ENCODE results near the gene TNFRSF18. TPM values are rescaled to one million over a fixed set of nuclear protein-coding genes. Genes with fewer than 3 reads are reported as not detected.
"Not testable (repeated sequence)": the region's sequence is repeated elsewhere in the genome, so short reads cannot be mapped to it uniquely, and the experiment has no call there.

The TNFRSF18 gene, protein sequence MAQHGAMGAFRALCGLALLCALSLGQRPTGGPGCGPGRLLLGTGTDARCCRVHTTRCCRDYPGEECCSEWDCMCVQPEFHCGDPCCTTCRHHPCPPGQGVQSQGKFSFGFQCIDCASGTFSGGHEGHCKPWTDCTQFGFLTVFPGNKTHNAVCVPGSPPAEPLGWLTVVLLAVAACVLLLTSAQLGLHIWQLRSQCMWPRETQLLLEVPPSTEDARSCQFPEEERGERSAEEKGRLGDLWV
- polyA plus RNA-seq (2012; ENCODE audit: insufficient read depth, insufficient read length), result not detected

DNA sequence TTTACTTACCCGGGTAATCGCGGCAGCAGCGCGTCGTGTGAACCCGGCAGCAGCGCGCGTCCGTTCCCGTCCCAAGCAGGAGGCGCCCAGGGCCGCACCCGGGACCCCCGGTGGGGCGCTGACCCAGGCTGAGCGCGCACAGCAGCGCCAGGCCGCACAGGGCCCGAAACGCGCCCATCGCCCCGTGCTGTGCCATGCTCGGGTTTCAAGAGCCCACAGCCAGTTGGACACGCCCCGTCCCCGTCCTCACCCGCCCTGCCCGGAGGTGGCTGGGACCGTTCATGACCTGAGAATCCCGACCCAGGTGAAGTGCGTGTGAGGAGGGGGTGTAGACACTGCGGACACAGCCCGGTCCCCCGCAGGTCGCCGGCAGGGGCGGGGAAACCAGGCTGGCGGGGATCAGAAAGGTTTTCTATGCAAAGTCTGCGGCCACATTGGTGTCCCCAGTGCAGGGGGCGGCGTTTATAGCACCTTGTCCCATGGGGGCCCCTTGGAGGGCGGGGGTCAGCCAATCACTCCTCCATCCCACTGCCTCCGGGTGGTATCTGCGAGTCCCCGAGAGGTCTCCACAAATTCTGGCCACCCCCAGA is at the start of gene TNFRSF18:
TNFRSF18 (minus strand) TSS at position 217 of the 590 bp plus-strand sequence; CDS start at position 196, 21 bp downstream.
- no peak for DNase-seq (ENCODE audit: low read depth, low spot score)
- no peak within 1 kb of the TSS for H3K4me3 ChIP-seq (ENCODE audit: low read length)

- no peak overlapping the region for H3K4me3 ChIP-seq (ENCODE audit: low read length)
- no peak for DNase-seq (ENCODE audit: low read depth, low spot score)
Observed at GRCh38 chr1:1255611-1256010, 49.2 kb upstream of the TNFRSF18 start.

- no peak overlapping the region for H3K4me3 ChIP-seq (ENCODE audit: low read length)
- DNase-seq (ENCODE audit: low read depth, low spot score), result no peak
Observed at GRCh38 chr1:1255078-1255477, 48.7 kb upstream of the TNFRSF18 start.

DNA sequence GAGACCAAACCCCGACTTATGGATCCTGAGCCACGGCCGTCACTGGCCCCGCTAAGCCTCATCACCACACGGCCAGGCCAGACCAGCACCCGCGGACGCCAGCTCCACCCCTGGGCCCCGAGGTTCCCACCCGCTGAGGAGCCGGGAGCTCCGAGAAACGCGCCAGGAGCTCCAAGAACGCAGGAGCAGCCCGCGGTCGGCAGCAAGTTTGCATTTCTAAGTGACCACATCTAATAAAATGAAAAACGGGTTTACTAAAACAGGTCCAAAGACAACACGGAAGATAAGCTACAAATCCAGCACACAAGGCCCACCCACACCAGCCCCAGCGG is 48.2 kb upstream of the TNFRSF18 start:
- no peak overlapping the region for H3K4me3 ChIP-seq (ENCODE audit: low read length)
- DNase-seq (ENCODE audit: low read depth, low spot score), result no peak

DNA sequence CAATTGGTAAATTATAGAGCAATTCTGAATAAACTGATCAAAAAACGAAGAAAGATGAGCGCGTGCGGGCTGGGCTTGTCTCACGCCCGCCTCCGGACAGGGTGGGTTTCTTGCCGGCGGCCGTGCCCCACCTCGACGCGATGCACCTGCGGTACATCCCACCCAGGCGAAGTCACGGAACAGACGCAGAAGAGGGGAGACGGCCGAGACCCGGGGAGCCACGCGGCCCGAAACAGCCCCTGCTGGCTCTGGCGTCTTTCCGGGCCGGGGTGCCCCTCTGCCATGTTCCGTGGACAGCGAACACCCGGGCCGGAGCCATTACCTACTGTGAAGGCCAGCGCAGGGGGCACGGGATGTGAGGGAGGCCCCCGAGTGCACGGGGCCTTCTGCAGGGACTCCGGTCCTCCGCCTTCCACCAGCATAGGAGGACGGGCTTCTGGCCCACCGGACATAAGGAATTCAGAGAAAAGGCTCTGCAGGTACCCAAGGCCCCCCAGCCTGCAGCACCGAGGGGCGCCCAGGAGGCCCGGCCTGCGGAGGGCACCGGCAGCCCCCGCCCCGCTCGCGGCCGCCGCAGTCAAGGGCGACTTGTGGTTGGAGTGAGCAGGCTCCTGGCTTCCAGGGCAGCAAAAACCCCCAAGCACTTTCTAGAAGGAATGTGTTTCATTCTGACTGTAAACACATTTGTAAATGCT is 47.7 kb upstream of the TNFRSF18 start:
- no peak overlapping the region for H3K4me3 ChIP-seq (ENCODE audit: low read length)
- no peak for DNase-seq (ENCODE audit: low read depth, low spot score)

DNA sequence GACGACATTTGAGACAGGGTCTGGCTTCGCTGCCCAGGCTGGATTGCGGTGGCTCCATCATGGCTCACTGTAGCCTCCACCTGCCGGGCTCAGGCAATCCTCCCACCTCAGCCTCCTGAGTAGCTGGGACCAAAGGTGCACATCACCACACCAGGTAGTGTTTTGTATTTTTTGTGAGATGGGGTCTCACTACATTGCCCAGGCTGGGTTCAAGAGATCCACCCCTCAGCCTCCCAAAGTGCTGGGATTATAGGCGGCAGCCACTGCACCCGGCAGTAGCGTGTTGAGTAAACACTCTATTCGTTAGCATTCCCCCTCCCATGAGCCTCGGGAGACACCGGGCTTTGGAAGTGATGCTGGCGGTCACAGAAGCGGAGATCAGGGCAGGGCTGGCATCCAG is 46.9 kb upstream of the TNFRSF18 start:
- no peak overlapping the region for H3K4me3 ChIP-seq (ENCODE audit: low read length)

DNA sequence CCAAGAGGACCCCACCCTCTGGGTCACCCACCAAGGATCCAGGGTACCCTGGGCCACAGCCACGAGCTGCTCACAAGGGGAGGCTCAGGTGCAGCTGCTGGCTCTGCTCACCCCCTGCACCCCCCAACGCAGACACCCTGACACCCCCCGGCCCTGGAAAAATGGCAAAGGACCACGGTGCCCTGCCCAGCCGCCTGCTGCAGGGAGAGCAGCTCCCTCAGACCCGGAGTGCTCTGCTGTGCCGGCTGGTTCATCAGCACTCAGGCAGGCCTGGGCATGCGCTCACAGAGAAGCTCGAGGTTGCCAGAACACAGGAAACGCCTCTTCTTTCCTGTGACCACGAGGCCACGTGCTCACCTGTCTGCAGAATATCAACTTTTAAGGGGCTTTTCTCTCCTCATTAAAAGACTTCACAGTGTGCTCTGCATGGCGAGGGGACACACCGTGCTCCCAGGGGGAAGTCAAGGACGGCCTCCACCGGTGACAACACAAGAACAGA is 44.4 kb upstream of the TNFRSF18 start:
- peak; percentile 74 for DNase-seq (ENCODE audit: low read depth, low spot score)

More for the DNA sequence above, 46.9 kb upstream of the TNFRSF18 start:
- DNase-seq (ENCODE audit: low read depth, low spot score), result no peak

DNA sequence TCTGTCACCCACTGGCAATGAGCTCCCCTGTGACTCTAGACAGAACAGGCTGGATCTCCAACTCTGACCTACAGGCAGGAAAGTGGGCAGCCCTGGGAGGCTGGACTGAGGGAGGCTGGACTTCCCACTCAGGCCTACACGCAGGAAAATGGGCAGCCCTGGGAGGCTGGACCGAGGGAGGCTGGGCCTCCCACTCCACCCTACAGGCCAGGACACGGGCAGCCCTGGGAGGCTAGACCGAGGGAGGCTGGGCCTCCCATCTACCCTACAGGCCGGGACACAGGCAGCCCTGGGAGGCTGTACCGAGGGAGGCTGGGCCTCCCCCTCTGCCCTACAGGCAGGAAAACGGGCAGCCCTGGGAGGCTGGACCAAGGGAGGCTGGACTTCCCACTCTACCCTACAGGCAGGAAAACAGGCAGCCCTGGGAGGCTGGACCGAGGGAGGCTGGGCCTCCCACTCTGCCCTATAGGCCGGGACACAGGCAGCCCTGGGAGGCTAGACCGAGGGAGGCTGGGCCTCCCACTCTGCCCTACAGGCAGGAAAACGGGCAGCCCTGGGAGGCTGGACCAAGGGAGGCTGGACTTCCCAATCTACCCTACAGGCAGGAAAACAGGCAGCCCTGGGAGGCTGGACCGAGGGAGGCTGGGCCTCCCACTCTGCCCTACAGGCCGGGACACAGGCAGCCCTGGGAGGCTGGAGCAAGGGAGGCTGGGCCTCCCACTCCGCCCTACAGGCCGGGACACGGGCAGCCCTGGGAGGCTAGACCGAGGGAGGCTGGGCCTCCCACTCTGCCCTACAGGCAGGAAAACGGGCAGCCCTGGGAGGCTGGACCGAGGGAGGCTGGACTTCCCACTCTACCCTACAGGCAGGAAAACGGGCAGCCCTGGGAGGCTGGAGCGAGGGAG is 41.9 kb upstream of the TNFRSF18 start:
- not testable (repeated sequence) for DNase-seq (ENCODE audit: low read depth, low spot score); H3K4me3 ChIP-seq (ENCODE audit: low read length)

More for the DNA sequence above, 44.4 kb upstream of the TNFRSF18 start:
- H3K4me3 ChIP-seq (ENCODE audit: low read length), result peak overlapping the region; percentile 3; the same call in 1 of the 2 replicates

GRCh38 chr1:1247341-1247913 is 41.0 kb upstream of the TNFRSF18 start:
- no peak for DNase-seq (ENCODE audit: low read depth, low spot score)
- no peak overlapping the region for H3K4me3 ChIP-seq (ENCODE audit: low read length)

GRCh38 chr1:1246577-1247340 is 40.4 kb upstream of the TNFRSF18 start, which contains the start of gene C1QTNF12:
TSS of gene C1QTNF12 (minus strand) at chr1:1246722. CDS start at chr1:1246690, 32 bp downstream.
- no peak within 1 kb of the TSS for H3K4me3 ChIP-seq (ENCODE audit: low read length)
- DNase-seq (ENCODE audit: low read depth, low spot score), result no peak

GRCh38 chr1:1245817-1246576 is 39.6 kb upstream of the TNFRSF18 start:
- DNase-seq (ENCODE audit: low read depth, low spot score), result no peak
- H3K4me3 ChIP-seq (ENCODE audit: low read length), result no peak overlapping the region

- no peak overlapping the region for H3K4me3 ChIP-seq (ENCODE audit: low read length)
- no peak for DNase-seq (ENCODE audit: low read depth, low spot score)
Observed at GRCh38 chr1:1245178-1245816, 38.9 kb upstream of the TNFRSF18 start.

- DNase-seq (ENCODE audit: low read depth, low spot score), result no peak
- no peak overlapping the region for H3K4me3 ChIP-seq (ENCODE audit: low read length)
Observed at GRCh38 chr1:1244192-1244811, 37.9 kb upstream of the TNFRSF18 start.

DNA sequence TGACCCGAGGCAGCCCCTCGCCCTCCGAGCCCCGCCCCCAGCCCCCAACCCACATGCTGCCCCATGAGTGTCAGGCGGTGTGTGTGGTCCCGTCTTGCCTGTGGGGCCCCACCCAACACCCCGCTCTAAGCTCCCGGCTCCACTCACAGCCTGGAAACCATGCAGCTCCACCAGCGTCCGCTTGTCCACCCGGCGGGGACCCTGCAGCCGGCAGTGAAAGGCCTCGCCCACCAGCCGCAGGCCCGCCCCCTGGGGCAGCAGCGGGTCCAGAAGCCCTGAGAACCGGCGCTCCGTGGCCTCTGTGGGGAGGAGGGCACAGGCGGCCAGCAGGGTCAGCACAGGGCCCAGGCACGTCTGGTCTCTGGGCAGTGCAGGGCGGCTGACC is 37.4 kb upstream of the TNFRSF18 start:
- H3K4me3 ChIP-seq (ENCODE audit: low read length), result no peak overlapping the region
- DNase-seq (ENCODE audit: low read depth, low spot score), result no peak

DNA sequence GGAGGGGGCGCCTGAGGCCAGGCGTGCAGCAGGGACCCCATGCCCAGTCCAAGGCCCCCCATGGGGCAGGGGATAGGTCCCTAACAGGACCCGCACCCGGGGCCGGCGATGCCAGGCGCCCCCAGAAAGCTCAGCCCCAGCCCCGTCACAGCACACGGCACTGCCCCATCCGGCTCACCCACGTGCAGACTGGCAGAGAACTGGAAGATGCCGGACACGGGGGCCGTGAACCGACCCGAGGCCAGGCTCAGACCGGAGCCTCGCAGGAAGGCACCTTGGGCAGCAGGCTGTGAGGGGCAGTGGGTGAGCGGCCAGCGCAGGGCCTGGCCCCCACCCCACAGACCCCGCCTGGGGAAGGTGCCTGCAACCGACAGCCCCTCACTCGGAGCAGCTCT is 36.9 kb upstream of the TNFRSF18 start:
- no peak for DNase-seq (ENCODE audit: low read depth, low spot score)
- no peak overlapping the region for H3K4me3 ChIP-seq (ENCODE audit: low read length)

GRCh38 chr1:1242461-1243265 is 36.3 kb upstream of the TNFRSF18 start:
- no peak overlapping the region for H3K4me3 ChIP-seq (ENCODE audit: low read length)
- DNase-seq (ENCODE audit: low read depth, low spot score), result no peak
